Activated CD8-positive, alpha-beta T cell treated with anti-CD3 and anti-CD28 coated beads for 36 hours (primary cell): ENCODE results near the gene DARS1. TPM values are rescaled to one million over a fixed set of nuclear protein-coding genes. Genes with fewer than 3 reads are reported as not detected.

Experiments used
- ATAC-seq: fragments of 200-7000 bp; cut with Tn5 transposase; one replicate; pipeline ENCODE4 v1.10.0; 2021; ENCODE audit warnings: mild to moderate bottlenecking, moderate library complexity
- CTCF ChIA-PET: fragments of 350-600 bp; sonication (Branson Sonifier 250); formaldehyde crosslinking; loops from one replicate; lab custom pipeline; 2021; ENCODE audit warnings: antibody characterized with exemption; lab: Charles Lee
- POLR2A ChIA-PET: fragments of 350-600 bp; sonication (Branson Sonifier 250); formaldehyde crosslinking; loops from one replicate; lab custom pipeline; 2021; ENCODE audit warnings: antibody characterized with exemption; lab: Charles Lee
- DNase-seq: peaks from one replicate; pipeline ENCODE4 v3.0.0-alpha.2; 2020
- H3K27ac Mint-ChIP-seq: one replicate; pipeline ENCODE4 v1.8.0; 2021; ENCODE audit warnings: mild to moderate bottlenecking, mixed read lengths
- H3K27me3 Mint-ChIP-seq: one replicate; pipeline ENCODE4 v1.8.0; 2021; ENCODE audit warnings: mixed read lengths
- H3K36me3 Mint-ChIP-seq: one replicate; pipeline ENCODE4 v1.8.0; 2021; ENCODE audit warnings: low read depth, mixed read lengths
- H3K4me1 Mint-ChIP-seq: one replicate; pipeline ENCODE4 v1.8.0; 2021; ENCODE audit warnings: low read depth, mixed read lengths
- H3K4me3 Mint-ChIP-seq: one replicate; pipeline ENCODE4 v1.8.0; 2021; ENCODE audit warnings: mild to moderate bottlenecking, moderate library complexity, mixed read lengths
- H3K9me3 Mint-ChIP-seq: one replicate; pipeline ENCODE4 v1.8.0; 2021; ENCODE audit warnings: mixed read lengths
- CTCF ChIP-seq: fragments of 200-600 bp; IDR thresholded peaks from one replicate; pipeline ENCODE4 v1.8.0; 2022; ENCODE audit warnings: antibody characterized with exemption, mild to moderate bottlenecking
- intact Hi-C: fragments of 100-400 bp; cut with micrococcal nuclease; formaldehyde crosslinking; loops from one replicate; pipeline ENCODE4 v1.10.0; 2022
- total RNA-seq, 2 experiments: library from RNA; stranded (reverse); gene quantifications; one replicate each; pipeline ENCODE4 v1.2.3, GENCODE V29; 2021

The DARS1 gene
- total RNA-seq, 2 experiments from 2014 or later: 210 to 211 TPM

- ATAC-seq (peak; percentile 64), DNase-seq (peak; percentile 66)
- Mint-ChIP-seq H3K9me3 (no peaks in the 10 kb centered on the region), H3K27ac (peak overlapping the region; percentile 57), H3K4me3 (no peak overlapping the region), H3K36me3 (peaks cover 31% of the 10 kb centered on the region), H3K27me3 (no peaks in the 10 kb centered on the region), H3K4me1 (peaks cover 14% of the 10 kb centered on the region)
- peak; percentile 89 for TF ChIP-seq CTCF
- POLR2A ChIA-PET: interaction anchor here (0.6 kb wide), 1 partner anchor 1073 kb away, joined by 3 read pairs; no protein-coding TSS in a partner anchor
- CTCF ChIA-PET: interaction anchor here (0.6 to 2.5 kb wide), 56 partner anchors 8 to 966 kb away, joined by 3 to 44 read pairs (median 4); partner anchors contain the start of gene DARS1
- intact Hi-C loops: loop anchor here (10.0 kb wide), 2 partner anchors 71 to 321 kb away; partner anchors contain the start of gene DARS1
Observed at GRCh38 chr2:135913727-135914365, 71.6 kb downstream of the DARS1 start.

GRCh38 chr2:135909976-135910375 lies 75.5 kb downstream of the DARS1 start:
- POLR2A ChIA-PET: no interaction called here
- DNase-seq (no peak), ATAC-seq (no peak)
- Mint-ChIP-seq H3K4me1 (peaks cover 6% of the 10 kb centered on the region), H3K9me3 (no peaks in the 10 kb centered on the region), H3K36me3 (peaks cover 50% of the 10 kb centered on the region), H3K27me3 (no peaks in the 10 kb centered on the region), H3K4me3 (no peak overlapping the region), H3K27ac (peak overlapping the region; percentile 23)
- intact Hi-C loops: loop anchor here (10.0 kb wide), 2 partner anchors 75 to 325 kb away; partner anchors contain the start of gene DARS1
- CTCF ChIA-PET: interaction anchor here (1.5 kb wide), 1 partner anchor 468 kb away, joined by 5 read pairs; no protein-coding TSS in a partner anchor
- no peak for TF ChIP-seq CTCF

GRCh38 chr2:135905679-135906078 lies 79.7 kb downstream of the DARS1 start:
- Mint-ChIP-seq H3K36me3 (peaks cover 37% of the 10 kb centered on the region), H3K27ac (no peak overlapping the region), H3K9me3 (no peaks in the 10 kb centered on the region), H3K27me3 (no peaks in the 10 kb centered on the region), H3K4me3 (no peak overlapping the region), H3K4me1 (peaks cover 4% of the 10 kb centered on the region)
- ATAC-seq (no peak), DNase-seq (no peak)
- no peak for TF ChIP-seq CTCF
- POLR2A ChIA-PET: no interaction called here
- intact Hi-C loops: no loop called here
- CTCF ChIA-PET: interaction anchor here (0.7 to 1.0 kb wide), 2 partner anchors 9 to 769 kb away, joined by 3 read pairs; no protein-coding TSS in a partner anchor

- H3K36me3 Mint-ChIP-seq: peaks cover 26% of the 10 kb centered on the region
- no peak overlapping the region for H3K4me3 Mint-ChIP-seq
- no peak for TF ChIP-seq CTCF
- CTCF ChIA-PET: interaction anchor here (0.9 to 3.6 kb wide), 3 partner anchors 10 to 118 kb away, joined by 3 to 14 read pairs (median 4); no protein-coding TSS in a partner anchor
- peak overlapping the region; percentile 34 for H3K27ac Mint-ChIP-seq
- DNase-seq (no peak), ATAC-seq (peak; percentile 20)
- H3K27me3 Mint-ChIP-seq: no peaks in the 10 kb centered on the region
- intact Hi-C loops: no loop called here
- POLR2A ChIA-PET: interaction anchor here (0.6 to 1.2 kb wide), 3 partner anchors 29 to 332 kb away, joined by 3 to 6 read pairs (median 3); no protein-coding TSS in a partner anchor
- no peaks in the 10 kb centered on the region for H3K4me1 Mint-ChIP-seq
- no peaks in the 10 kb centered on the region for H3K9me3 Mint-ChIP-seq
Observed at GRCh38 chr2:135904341-135904989, 81.0 kb downstream of the DARS1 start.
